ENCODE results near the gene HCRTR1. TPM values are rescaled to one million over a fixed set of nuclear protein-coding genes. Genes with fewer than 3 reads are reported as not detected.

Gene HCRTR1
- total and polyA plus RNA-seq, 10 donors: 0.06 TPM; not detected in 9

DNA sequence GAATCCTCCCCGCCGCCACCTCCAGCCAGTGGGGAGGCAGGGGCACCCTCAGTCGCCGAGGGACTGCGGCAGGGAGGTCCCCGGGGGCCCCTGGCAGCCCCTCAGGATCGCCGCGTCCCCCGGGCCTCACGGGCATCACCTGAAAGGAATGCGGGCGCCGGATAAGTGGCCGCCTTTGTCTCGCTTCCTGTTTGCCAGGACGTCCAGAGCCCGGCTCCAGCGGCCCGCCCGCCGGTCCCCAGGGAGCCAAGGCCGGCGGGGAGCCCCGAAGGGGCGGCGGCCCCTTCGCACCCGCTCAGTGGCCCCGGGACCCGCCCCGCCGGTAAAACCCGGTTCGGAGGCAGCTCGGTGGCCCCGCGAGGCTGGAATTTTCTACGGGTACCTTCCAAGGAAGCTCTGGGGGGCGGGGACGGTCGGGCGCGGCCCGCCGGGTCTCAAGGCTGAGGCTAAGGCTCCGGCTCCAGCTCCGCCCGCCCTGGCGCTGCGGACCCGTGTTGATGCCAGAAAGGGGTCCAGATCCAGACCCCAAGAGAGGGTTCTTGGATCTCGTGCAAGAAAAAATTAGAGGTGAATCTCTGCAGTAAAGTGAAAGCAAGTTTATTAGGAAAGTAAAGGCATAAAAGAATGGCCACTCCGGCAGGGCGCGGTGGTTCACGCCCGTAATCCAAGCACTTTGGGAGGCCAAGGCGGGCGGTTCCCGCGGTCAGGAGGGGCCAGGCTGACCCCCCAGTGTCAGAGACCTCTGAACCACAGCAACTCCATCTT, 28.6 kb upstream of the HCRTR1 start:
- no peak for DNase-seq
- Histone ChIP-seq H3K4me3 (peak overlapping the region in 6 of 8 donors; percentile 7 to 52 (median 16)), H3K27ac (peak overlapping the region; percentile 55 to 92 (median 82)), H3K9me3 (no peaks in the 10 kb centered on the region), H3K27me3 (replicated peaks in 1 of 7) (peaks cover 0 to 29% (median 6%) of the 10 kb centered on the region in 7 donors), H3K4me1 (peaks cover 19 to 65% (median 51%) of the 10 kb centered on the region in 6 donors), H3K36me3 (peaks cover 0 to 37% (median 15%) of the 10 kb centered on the region in 6 donors)
- TF ChIP-seq, protein P1, sequence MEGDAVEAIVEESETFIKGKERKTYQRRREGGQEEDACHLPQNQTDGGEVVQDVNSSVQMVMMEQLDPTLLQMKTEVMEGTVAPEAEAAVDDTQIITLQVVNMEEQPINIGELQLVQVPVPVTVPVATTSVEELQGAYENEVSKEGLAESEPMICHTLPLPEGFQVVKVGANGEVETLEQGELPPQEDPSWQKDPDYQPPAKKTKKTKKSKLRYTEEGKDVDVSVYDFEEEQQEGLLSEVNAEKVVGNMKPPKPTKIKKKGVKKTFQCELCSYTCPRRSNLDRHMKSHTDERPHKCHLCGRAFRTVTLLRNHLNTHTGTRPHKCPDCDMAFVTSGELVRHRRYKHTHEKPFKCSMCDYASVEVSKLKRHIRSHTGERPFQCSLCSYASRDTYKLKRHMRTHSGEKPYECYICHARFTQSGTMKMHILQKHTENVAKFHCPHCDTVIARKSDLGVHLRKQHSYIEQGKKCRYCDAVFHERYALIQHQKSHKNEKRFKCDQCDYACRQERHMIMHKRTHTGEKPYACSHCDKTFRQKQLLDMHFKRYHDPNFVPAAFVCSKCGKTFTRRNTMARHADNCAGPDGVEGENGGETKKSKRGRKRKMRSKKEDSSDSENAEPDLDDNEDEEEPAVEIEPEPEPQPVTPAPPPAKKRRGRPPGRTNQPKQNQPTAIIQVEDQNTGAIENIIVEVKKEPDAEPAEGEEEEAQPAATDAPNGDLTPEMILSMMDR (IDR thresholded peaks at IDR 0.05 in 8 of 11, conservative IDR thresholded peaks at IDR 0.05 in 3 of 11): no peak
- TF ChIP-seq POLR2AphosphoS5 (IDR thresholded peaks at IDR 0.05): peak; percentile 51 to 82 (median 66)
- TF ChIP-seq POLR2A (IDR thresholded peaks at IDR 0.05): no peak
- intact Hi-C loops (cut with DNase I; ENCODE audit: low total_unique reads): no loop called here
- WGBS, 5 donors: 25 to 50% (median 29%) methylated on average over 23 to 62 of the region's 62 CpGs

GRCh38 chr1:31591425-31592093, 25.9 kb upstream of the HCRTR1 start:
- DNase-seq: no peak
- H3K36me3 ChIP-seq: peaks cover 0 to 12% (median 3%) of the 10 kb centered on the region in 6 donors
- TF ChIP-seq POLR2AphosphoS5 (IDR thresholded peaks at IDR 0.05) (no peak), POLR2A (IDR thresholded peaks at IDR 0.05) (no peak)
- TF ChIP-seq, protein P1 (IDR thresholded peaks at IDR 0.05 in 8 of 11, conservative IDR thresholded peaks at IDR 0.05 in 3 of 11): no peak
- 77 to 87% (median 78%) methylated on average over 11 of the region's 11 CpGs for WGBS, 5 donors
- H3K9me3 ChIP-seq: no peaks in the 10 kb centered on the region
- intact Hi-C loops (cut with DNase I; ENCODE audit: low total_unique reads): no loop called here
- peaks cover 0 to 29% (median 6%) of the 10 kb centered on the region in 7 donors for H3K27me3 ChIP-seq (replicated peaks in 1 of 7)
- peaks cover 13 to 52% (median 37%) of the 10 kb centered on the region in 6 donors for H3K4me1 ChIP-seq
- H3K4me3 ChIP-seq: no peak overlapping the region
- peak overlapping the region in 2 of 8 donors; percentile 7 to 25 for H3K27ac ChIP-seq

- Histone ChIP-seq H3K4me1 (peaks cover 15 to 48% (median 31%) of the 10 kb centered on the region in 6 donors), H3K27me3 (replicated peaks in 1 of 7) (peaks cover 0 to 25% (median 6%) of the 10 kb centered on the region in 7 donors), H3K9me3 (no peaks in the 10 kb centered on the region), H3K4me3 (no peak overlapping the region), H3K27ac (peak overlapping the region in 2 of 8 donors; percentile 7 to 25), H3K36me3 (peaks cover 0 to 7% (median under 1%) of the 10 kb centered on the region in 6 donors)
- DNase-seq: no peak
- TF ChIP-seq, protein P1 (IDR thresholded peaks at IDR 0.05 in 8 of 11, conservative IDR thresholded peaks at IDR 0.05 in 3 of 11): no peak
- no peak for TF ChIP-seq POLR2AphosphoS5 (IDR thresholded peaks at IDR 0.05)
- no peak for TF ChIP-seq POLR2A (IDR thresholded peaks at IDR 0.05)
- intact Hi-C loops (cut with DNase I; ENCODE audit: low total_unique reads): no loop called here
Measured at GRCh38 chr1:31592132-31592531, 25.4 kb upstream of the HCRTR1 start.

All from spleen (tissue), 11 donors.